HEK293T (cell line): ENCODE measurements around the gene COL4A5.

Source experiments
- CTCF ChIA-PET: fragments of 350-600 bp; formaldehyde crosslinking; extraction: SDS; loops from one replicate; lab custom pipeline; 2021; ENCODE audit warnings: antibody characterized with exemption, inconsistent platforms; lab: Yijun Ruan, JAX
- POLR2A ChIA-PET: fragments of 350-600 bp; formaldehyde crosslinking; extraction: SDS; loops from one replicate; lab custom pipeline; 2020; ENCODE audit warnings: antibody characterized with exemption, inconsistent platforms; lab: Yijun Ruan, JAX
- DNase-seq: peaks from one replicate; pipeline ENCODE4 v3.0.0; 2012; ENCODE audit warnings: mixed read lengths; ENCODE audit errors: extremely low spot score
- ARNT ChIP-seq: fragments of 450-650 bp; IDR thresholded peaks from 2 replicates; pipeline ENCODE4 v1.6.1; 2017; ENCODE audit warnings: mild to moderate bottlenecking
- BHLHE40 ChIP-seq: fragments of 450-650 bp; IDR thresholded peaks from 2 replicates; pipeline ENCODE4 v1.6.1; 2016; ENCODE audit warnings: mild to moderate bottlenecking, moderate library complexity, borderline replicate concordance
- CTBP1 ChIP-seq: fragments of 450-650 bp; IDR thresholded peaks from 2 replicates; pipeline ENCODE4 v1.6.1; 2016; ENCODE audit warnings: borderline replicate concordance
- ELF4 ChIP-seq: fragments of 450-650 bp; IDR thresholded peaks from 2 replicates; pipeline ENCODE4 v1.6.1; 2017; ENCODE audit warnings: antibody characterized with exemption
- FOXA1 ChIP-seq: fragments of 450-650 bp; IDR thresholded peaks from 2 replicates; pipeline ENCODE4 v1.6.1; 2016; ENCODE audit warnings: mild to moderate bottlenecking
- FOXK2 ChIP-seq: fragments of 450-650 bp; IDR thresholded peaks from 2 replicates; pipeline ENCODE4 v1.6.1; 2016; ENCODE audit warnings: mild to moderate bottlenecking
- FOXM1 ChIP-seq: fragments of 450-650 bp; IDR thresholded peaks from 2 replicates; pipeline ENCODE4 v1.6.1; 2017; ENCODE audit warnings: mild to moderate bottlenecking, borderline replicate concordance
- HDGF ChIP-seq: fragments of 450-650 bp; IDR thresholded peaks from 2 replicates; pipeline ENCODE4 v1.6.1; 2017; ENCODE audit warnings: antibody characterized with exemption, borderline replicate concordance
- L3MBTL2 ChIP-seq: fragments of 450-650 bp; conservative IDR thresholded peaks from 2 replicates; pipeline ENCODE4 v1.6.1; 2016; ENCODE audit warnings: mild to moderate bottlenecking
- LEF1 ChIP-seq: fragments of 450-650 bp; IDR thresholded peaks from 2 replicates; pipeline ENCODE4 v1.6.1; 2017; ENCODE audit warnings: mild to moderate bottlenecking, borderline replicate concordance
- NFRKB ChIP-seq: fragments of 450-650 bp; IDR thresholded peaks from 2 replicates; pipeline ENCODE4 v1.6.1; 2016; ENCODE audit warnings: mild to moderate bottlenecking, moderate library complexity
- SP1 ChIP-seq: fragments of 450-650 bp; IDR thresholded peaks from 2 replicates; pipeline ENCODE4 v1.6.1; 2017
- SUZ12 ChIP-seq: fragments of 450-650 bp; IDR thresholded peaks from 2 replicates; pipeline ENCODE4 v1.6.1; 2016; ENCODE audit warnings: mild to moderate bottlenecking
- TARDBP ChIP-seq: fragments of 450-650 bp; IDR thresholded peaks from 2 replicates; pipeline ENCODE4 v1.6.1; 2016
- ZNF384 ChIP-seq: fragments of 450-650 bp; IDR thresholded peaks from 2 replicates; pipeline ENCODE4 v1.6.1; 2016
- TF ChIP-seq, protein P1 (sequence below): fragments of 450-650 bp; IDR thresholded peaks from 2 replicates; pipeline ENCODE4 v1.6.1; 2016

COL4A5 gene

GRCh38 chrX:108641589-108642272 lies 202.1 kb downstream of the COL4A5 start:
- no peak for DNase-seq
- TF ChIP-seq ZNF384 = no peak
- no peak for TF ChIP-seq ARNT
- ChIA-PET POLR2A (no interaction called here), CTCF (no interaction called here)

GRCh38 chrX:108642273-108642628 lies 202.6 kb downstream of the COL4A5 start:
- no peak for DNase-seq
- POLR2A ChIA-PET = no interaction called here
- no peak for TF ChIP-seq BHLHE40
- no peak for TF ChIP-seq SP1
- TF ChIP-seq FOXA1 = no peak
- no peak for TF ChIP-seq ZNF384
- no peak for TF ChIP-seq FOXK2
- no peak for TF ChIP-seq ARNT
- no peak for TF ChIP-seq CTBP1
- TF ChIP-seq SUZ12 = no peak
- TF ChIP-seq NFRKB = no peak
- no peak for TF ChIP-seq FOXM1
- TF ChIP-seq TARDBP = no peak
- TF ChIP-seq L3MBTL2 = no peak
- TF ChIP-seq ELF4 = no peak
- no peak for TF ChIP-seq HDGF
- TF ChIP-seq, protein P1, sequence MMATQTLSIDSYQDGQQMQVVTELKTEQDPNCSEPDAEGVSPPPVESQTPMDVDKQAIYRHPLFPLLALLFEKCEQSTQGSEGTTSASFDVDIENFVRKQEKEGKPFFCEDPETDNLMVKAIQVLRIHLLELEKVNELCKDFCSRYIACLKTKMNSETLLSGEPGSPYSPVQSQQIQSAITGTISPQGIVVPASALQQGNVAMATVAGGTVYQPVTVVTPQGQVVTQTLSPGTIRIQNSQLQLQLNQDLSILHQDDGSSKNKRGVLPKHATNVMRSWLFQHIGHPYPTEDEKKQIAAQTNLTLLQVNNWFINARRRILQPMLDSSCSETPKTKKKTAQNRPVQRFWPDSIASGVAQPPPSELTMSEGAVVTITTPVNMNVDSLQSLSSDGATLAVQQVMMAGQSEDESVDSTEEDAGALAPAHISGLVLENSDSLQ = no peak
- CTCF ChIA-PET = no interaction called here

DNA sequence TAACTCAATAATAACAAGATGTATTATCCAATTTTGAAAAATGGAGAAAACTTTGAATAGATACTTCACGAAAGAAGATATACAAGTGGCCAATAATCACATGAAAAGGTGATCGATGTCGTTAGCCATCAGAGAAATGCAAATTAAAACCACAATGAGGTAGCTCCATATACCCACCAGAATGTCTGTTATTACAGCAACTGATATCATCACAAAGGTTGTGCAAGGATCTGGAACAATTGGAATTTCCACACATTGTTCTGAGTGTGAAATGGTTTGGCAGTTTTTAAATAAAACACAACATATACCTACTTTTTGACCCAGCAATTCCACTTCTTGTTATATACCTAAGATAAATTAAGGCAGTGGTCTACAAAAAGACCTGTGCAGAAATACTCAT lies 225.1 kb downstream of the COL4A5 start:
- ChIA-PET CTCF (no interaction called here), POLR2A (no interaction called here)
- DNase-seq = no peak
- TF ChIP-seq FOXM1 (no peak), TARDBP (no peak), HDGF (no peak), SUZ12 (no peak), CTBP1 (no peak), FOXA1 (no peak)

DNA sequence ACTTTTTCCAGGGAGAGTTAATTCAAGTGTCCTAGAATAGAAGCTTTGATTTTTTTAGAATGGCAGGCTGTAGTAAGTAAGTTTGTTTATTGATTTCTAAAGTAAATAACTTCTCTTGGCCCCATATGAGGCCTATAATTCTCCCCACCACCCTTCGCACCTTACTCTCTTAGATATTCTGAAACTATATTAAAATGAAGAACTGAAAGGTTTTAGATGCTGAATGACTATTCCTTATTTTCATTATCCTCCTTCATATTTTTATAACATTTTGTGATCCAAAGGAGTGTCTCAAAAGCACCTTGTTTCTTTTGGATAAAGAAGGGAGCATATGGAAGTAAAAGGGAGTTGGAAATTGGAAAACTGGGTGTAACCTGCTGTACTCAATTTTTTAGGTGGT lies 226.5 kb downstream of the COL4A5 start:
- TF ChIP-seq L3MBTL2 = no peak
- POLR2A ChIA-PET = no interaction called here
- CTCF ChIA-PET = no interaction called here
- no peak for DNase-seq

DNA sequence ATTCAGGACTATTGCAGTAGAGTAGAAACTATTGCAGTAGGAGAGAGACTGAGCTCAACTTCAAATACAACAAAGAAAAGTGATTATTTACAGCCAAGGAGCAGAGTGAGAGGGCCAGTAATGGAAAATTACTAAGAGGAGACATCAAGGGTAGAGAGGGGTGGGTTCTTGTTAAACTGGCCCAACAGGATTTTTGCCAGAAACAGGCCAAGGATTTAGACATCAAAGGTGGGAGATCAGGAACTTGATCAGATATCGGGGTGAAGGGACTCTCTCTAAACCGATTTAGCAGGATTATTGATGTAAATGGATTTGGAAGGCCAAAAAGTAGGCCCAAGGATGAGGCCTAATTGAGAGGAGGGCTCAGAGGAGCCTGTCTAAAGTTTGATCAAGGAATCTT lies 231.9 kb downstream of the COL4A5 start:
- TF ChIP-seq SUZ12 = no peak
- no peak for TF ChIP-seq ARNT
- no peak for TF ChIP-seq LEF1
- TF ChIP-seq L3MBTL2 = no peak
- TF ChIP-seq FOXA1 = no peak
- TF ChIP-seq FOXM1 = no peak
- TF ChIP-seq CTBP1 = no peak
- TF ChIP-seq FOXK2 = no peak
- TF ChIP-seq BHLHE40 = no peak
- no peak for TF ChIP-seq HDGF
- no peak for TF ChIP-seq SP1
- ChIA-PET CTCF (no interaction called here), POLR2A (no interaction called here)
- no peak for DNase-seq

GRCh38 chrX:108696690-108697089 lies 257.1 kb downstream of the COL4A5 start:
- DNase-seq = no peak
- ChIA-PET POLR2A (no interaction called here), CTCF (no interaction called here)
- no peak for TF ChIP-seq FOXA1
- no peak for TF ChIP-seq FOXM1
- TF ChIP-seq TARDBP = no peak
- TF ChIP-seq L3MBTL2 = no peak
- TF ChIP-seq ARNT = no peak
- no peak for TF ChIP-seq SP1
- no peak for TF ChIP-seq BHLHE40
- TF ChIP-seq, protein P1 = no peak
- no peak for TF ChIP-seq FOXK2
- TF ChIP-seq HDGF = no peak
- TF ChIP-seq LEF1 = no peak
- no peak for TF ChIP-seq SUZ12
- no peak for TF ChIP-seq NFRKB
- TF ChIP-seq ZNF384 = no peak
- TF ChIP-seq CTBP1 = no peak
- no peak for TF ChIP-seq ELF4

DNA sequence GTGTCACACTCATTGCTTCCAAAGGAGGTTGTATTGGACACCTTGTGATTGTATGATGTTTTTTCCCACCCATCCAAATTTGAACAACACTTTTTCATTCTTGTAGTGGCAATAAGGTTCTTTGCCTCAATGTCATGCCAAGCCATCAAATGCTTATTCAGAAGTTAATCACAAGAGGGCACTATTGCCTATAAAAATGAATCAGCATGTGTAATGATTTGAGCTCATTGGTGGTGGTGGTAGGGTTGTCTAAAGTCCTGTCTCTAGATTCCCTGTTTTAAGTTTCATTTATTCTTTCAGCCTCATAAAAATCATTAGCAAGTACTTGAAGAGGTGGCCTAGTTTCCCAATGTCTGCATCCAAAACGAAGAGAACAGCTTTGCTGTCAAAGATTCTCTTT lies 259.7 kb downstream of the COL4A5 start:
- ChIA-PET CTCF (interaction anchor here (0.7 to 1.9 kb wide), 7 partner anchors 34 to 786 kb away, joined by 3 to 20 read pairs (median 4); no protein-coding TSS in a partner anchor), POLR2A (no interaction called here)
- TF ChIP-seq CTBP1 (no peak), FOXA1 (no peak), SUZ12 (no peak)
- TF ChIP-seq, protein P1 = peak; percentile 63
- DNase-seq = peak; percentile 52
